WI38 (cell line): Measurements from ENCODE around the gene ERCC2.

Experiments used
- H3K4me3 ChIP-seq: 2 replicates; pipeline ENCODE4 v1.5.1; 2011; ENCODE audit warnings: low read depth, mild to moderate bottlenecking, control low read depth, low read length
- TF ChIP-seq, protein P1 (sequence below): IDR thresholded peaks from 2 replicates; pipeline ENCODE4 v1.5.1; 2012; ENCODE audit warnings: low read depth, mild to moderate bottlenecking, control low read depth, low read length

ERCC2 gene

DNA sequence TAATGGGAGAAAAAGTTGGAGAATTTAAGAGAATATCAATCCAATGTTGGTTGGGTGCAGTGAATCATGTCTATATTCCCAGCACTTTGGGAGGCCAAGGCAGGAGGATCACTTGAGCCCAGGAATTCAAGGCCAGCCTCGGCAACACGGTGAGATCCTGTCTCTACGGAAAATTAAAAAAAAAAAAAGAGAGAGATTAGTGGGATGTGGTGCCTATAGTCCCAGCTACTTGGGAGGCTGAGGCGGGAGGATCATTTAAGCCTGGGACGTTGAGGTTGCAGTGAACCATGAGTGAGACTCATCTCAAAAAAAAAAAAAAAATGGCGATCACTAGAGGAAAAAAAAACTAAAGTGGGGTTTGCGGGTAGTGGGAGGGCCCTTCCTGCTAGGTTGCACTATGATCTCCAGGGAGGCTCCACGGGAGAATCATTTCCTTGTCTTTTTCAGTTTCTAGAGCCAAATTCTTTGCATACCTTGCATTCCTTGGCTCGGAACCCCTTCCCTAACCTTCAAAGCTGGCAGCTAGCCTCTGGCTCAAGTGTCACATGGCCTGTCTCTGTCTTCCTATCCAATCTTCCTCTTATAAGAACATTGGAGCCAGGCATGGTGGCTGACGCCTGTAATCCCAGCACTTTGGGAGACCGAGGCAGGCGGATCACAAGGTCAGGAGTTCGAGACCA lies 5.8 kb upstream of the ERCC2 start:
- TF ChIP-seq, protein P1, sequence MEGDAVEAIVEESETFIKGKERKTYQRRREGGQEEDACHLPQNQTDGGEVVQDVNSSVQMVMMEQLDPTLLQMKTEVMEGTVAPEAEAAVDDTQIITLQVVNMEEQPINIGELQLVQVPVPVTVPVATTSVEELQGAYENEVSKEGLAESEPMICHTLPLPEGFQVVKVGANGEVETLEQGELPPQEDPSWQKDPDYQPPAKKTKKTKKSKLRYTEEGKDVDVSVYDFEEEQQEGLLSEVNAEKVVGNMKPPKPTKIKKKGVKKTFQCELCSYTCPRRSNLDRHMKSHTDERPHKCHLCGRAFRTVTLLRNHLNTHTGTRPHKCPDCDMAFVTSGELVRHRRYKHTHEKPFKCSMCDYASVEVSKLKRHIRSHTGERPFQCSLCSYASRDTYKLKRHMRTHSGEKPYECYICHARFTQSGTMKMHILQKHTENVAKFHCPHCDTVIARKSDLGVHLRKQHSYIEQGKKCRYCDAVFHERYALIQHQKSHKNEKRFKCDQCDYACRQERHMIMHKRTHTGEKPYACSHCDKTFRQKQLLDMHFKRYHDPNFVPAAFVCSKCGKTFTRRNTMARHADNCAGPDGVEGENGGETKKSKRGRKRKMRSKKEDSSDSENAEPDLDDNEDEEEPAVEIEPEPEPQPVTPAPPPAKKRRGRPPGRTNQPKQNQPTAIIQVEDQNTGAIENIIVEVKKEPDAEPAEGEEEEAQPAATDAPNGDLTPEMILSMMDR, result no peak
- no peak overlapping the region for H3K4me3 ChIP-seq

DNA sequence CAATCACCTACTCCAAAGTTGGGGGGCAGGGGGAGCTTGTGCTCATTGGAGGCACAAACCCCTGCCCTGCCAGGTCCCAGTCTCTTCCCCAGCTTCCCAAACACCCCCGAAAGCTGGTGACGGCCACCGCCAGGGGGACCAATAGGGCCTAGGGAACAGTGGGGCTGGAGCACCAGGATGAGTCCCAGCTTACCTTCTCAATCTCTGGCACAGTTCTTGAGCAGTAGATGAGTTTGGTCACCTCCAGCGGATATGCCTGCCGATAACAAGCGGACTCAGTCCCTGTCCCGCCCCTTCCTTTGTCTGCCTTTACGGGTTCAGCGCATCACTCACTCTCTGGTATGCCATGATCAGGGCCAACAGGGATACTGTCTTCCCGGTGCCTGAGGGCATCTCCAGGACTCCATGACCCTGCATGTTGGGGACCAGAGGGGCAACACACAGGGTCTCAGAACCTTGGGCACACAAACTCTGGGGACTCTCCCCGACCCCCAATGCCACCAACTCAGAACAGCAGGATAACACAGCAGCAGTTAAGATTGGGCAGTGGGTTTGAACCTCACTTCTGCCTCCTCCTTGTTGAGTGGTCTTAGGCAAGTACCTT lies 1.5 kb downstream of the ERCC2 start:
- TF ChIP-seq, protein P1, result no peak
- no peak overlapping the region; the same call in 1 of the 2 replicates for H3K4me3 ChIP-seq

DNA sequence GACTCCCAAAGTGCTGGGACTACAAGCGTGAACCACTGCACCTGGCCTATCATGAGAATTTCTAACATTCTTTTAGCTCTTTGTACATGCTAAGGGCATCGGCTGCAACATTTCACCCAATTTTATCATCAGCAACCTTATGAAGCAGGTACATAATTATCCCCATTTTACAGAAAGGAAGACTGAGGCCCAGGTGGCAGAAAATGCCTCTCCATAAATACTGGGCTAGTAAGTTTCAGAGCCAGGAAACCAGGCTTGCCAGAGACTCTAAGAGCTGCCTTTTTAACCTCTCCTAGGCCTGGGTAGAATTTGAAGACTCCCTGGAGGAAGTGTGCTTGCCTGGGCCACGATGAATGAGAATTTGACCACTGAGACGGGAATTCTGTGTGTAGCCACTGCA lies 2.2 kb downstream of the ERCC2 start:
- H3K4me3 ChIP-seq, result no peak overlapping the region
- TF ChIP-seq, protein P1, result no peak

DNA sequence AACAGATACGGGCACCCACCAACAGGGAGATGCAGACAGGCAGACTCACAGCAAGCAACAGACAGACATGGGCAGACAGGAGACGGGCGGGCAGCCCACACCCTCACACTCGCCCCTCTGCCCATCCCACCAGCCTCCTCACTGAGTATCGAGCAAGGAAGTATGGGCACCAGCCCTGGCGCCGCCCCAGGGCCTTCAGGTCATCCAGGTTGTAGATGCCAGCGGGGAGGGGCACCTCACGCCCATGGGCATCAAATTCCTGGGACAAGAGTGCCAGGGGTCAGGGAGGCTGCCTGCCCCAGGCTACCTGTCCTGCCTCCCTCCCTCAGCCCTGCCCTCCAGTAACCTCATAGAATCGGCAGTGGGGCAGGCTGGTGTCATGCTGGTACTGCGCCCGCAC lies 5.7 kb downstream of the ERCC2 start:
- TF ChIP-seq, protein P1, result no peak

DNA sequence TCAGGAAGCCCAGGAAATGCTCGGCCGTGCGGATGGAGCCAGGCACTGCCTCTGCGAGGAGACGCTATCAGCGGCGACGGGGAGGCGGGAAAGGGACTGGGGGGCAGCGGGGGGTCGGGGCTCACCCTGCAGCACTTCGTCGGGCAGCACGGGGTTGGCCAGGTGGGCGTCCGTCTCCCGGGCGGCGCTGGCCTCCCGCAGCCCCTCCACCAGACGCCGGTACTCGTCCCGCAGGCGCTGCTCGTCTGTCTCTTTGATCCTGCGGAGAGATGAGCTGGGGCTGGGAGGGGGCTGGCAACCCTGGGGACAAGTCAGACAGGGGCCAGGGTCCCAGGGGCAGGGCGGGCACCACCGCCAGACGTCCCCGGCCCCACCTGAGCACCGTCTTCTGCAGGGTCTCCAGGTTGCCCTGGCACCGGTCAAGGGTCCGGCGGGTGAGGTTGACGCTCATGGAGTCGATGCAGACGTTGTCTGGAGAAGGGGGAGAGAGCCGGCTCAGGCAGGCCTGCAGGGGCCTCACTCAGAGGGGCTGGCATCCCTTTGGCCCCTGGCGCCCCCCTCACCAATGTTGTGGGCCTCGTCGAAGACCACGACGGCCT lies 6.4 kb downstream of the ERCC2 start:
- TF ChIP-seq, protein P1, result no peak
- H3K4me3 ChIP-seq, result no peak overlapping the region

More for the DNA sequence above, 5.7 kb downstream of the ERCC2 start:
- H3K4me3 ChIP-seq, result no peak overlapping the region

DNA sequence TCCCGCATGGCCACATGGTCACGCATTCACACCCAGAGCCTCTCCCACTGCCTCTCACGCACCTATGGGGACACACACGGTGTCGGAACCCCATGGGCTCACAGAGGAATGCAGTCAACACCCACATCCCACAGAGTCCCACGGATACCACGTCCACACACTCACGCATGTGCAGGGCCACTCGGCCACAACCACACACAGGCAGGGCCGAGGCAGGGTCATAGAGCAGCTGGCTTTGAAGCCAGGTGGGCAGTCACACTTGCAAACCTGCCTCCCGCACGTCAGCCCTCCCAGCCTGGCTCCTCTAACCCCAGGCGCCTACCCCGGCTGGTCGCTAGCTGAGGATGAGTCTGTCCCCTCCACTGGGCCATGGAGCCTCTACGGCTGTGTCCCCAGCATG lies 8.1 kb downstream of the ERCC2 start:
- TF ChIP-seq, protein P1, result no peak
- no peak overlapping the region for H3K4me3 ChIP-seq

DNA sequence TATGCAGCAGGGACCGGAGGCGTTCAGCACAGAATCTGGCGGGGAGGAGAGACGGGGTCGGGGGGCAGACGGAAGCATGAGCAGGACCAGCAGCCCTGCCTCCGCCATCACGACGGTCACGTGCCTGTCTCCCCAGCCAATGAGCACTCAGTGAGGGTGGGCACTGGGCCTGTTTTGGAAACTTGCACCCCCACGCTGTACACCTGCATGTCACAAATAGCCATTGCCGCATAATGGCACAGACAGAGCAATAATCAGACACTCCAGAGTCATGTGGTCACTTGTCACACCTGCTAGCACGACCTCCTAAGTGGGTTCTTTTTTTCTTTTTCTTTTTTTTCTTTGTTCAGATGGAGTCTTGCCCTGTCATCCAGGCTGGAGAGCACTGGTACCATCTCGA lies 8.8 kb downstream of the ERCC2 start:
- TF ChIP-seq, protein P1, result no peak
- no peak overlapping the region for H3K4me3 ChIP-seq
